Measurements from ENCODE around the gene NEK10. TPM values are rescaled to one million over a fixed set of nuclear protein-coding genes. Genes with fewer than 3 reads are reported as not detected.

Gene NEK10
- total and polyA plus RNA-seq, 2 of the 13 experiments (the other 11 are each of a cell fraction or from before 2014, with no cell fraction given): 2.8 to 14.2 TPM

GRCh38 chr3:27357665-27358258 is 11.4 kb downstream of the NEK10 start (continued):
- TF ChIP-seq, protein P1, sequence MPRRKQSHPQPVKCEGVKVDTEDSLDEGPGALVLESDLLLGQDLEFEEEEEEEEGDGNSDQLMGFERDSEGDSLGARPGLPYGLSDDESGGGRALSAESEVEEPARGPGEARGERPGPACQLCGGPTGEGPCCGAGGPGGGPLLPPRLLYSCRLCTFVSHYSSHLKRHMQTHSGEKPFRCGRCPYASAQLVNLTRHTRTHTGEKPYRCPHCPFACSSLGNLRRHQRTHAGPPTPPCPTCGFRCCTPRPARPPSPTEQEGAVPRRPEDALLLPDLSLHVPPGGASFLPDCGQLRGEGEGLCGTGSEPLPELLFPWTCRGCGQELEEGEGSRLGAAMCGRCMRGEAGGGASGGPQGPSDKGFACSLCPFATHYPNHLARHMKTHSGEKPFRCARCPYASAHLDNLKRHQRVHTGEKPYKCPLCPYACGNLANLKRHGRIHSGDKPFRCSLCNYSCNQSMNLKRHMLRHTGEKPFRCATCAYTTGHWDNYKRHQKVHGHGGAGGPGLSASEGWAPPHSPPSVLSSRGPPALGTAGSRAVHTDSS (CRISPR knock-in tag; conservative IDR thresholded peaks at IDR 0.05): no peak
- 0 out of 2 replicates have a peak, but pooled peaks have one; percentile 47 for TF ChIP-seq ELF3 (CRISPR knock-in tag; IDR thresholded peaks at IDR 0.05)
- TF ChIP-seq MXI1 (IDR thresholded peaks at IDR 0.05; ENCODE audit: borderline replicate concordance, low read depth, low read length): no peak
- no peak for TF ChIP-seq FUBP1 (CRISPR knock-in tag; IDR thresholded peaks at IDR 0.05; ENCODE audit: borderline replicate concordance)
- no peak for TF ChIP-seq ZNF768 (CRISPR knock-in tag; IDR thresholded peaks at IDR 0.05)
- no peak for TF ChIP-seq PAF1 (CRISPR knock-in tag; IDR thresholded peaks at IDR 0.05)
- peak; percentile 79 for TF ChIP-seq MIXL1 (CRISPR knock-in tag; IDR thresholded peaks at IDR 0.05)

- Histone ChIP-seq H3K27me3 (ENCODE audit: control insufficient read depth in 1 of 2, insufficient read depth in 2 of 2, low read length in 2 of 2) (no peaks in the 10 kb centered on the region), H3K9ac (ENCODE audit: insufficient read depth, low read depth, low read length) (no peak overlapping the region), H3K9me3 (ENCODE audit: low read length) (no peaks in the 10 kb centered on the region), H2AFZ (ENCODE audit: low read length) (no peak overlapping the region), H3K36me3 (replicated peaks in 1 of 2; ENCODE audit: control insufficient read depth in 1 of 2, insufficient read depth in 2 of 2, low read length in 2 of 2) (no peaks in the 10 kb centered on the region; a peak in 1 of 5 replicates), H4K20me1 (ENCODE audit: insufficient read depth, low read length) (no peaks in the 10 kb centered on the region), H3K4me2 (ENCODE audit: low read depth, low read length) (no peak overlapping the region), H3K4me1 (ENCODE audit: insufficient read depth, low read length) (peaks cover 74% of the 10 kb centered on the region), H3K4me3 (replicated peaks in 1 of 3; ENCODE audit: insufficient read depth in 1 of 3, low read depth in 2 of 3, low read length in 3 of 3) (no peak overlapping the region), H3K27ac (ENCODE audit: extremely low read length, insufficient read depth, low read length) (no peak overlapping the region), H3K79me2 (ENCODE audit: insufficient read depth, low read length) (peaks cover 2% of the 10 kb centered on the region)
- BruUV-seq (replicated peaks): no TSS peak
- ChIA-PET CTCF (ENCODE audit: low intra/inter-chr PET ratio, low total read pairs) (interaction anchor here (1.4 to 1.5 kb wide), 2 partner anchors 45 to 110 kb away, joined by 6 to 9 read pairs; no protein-coding TSS in a partner anchor), POLR2A (no interaction called here)
- ATAC-seq (no peak), DNase-seq (ENCODE audit: low spot score) (no peak), FAIRE-seq (no peak)
- in situ Hi-C loops (cut with HindIII; ENCODE audit: extremely low pct_ligation_motif_present, low pct_unique_long_range_greater_than_20kb) (no loop called here), intact Hi-C loops (cut with micrococcal nuclease; ENCODE audit: unreplicated experiment) (loop anchor here (1.0 to 5.0 kb wide), 3 partner anchors 40 to 324 kb away; no protein-coding TSS in a partner anchor)
- WGBS (ENCODE audit: low lambda C conversion rate): 86% methylated on average over 3 of the region's 3 CpGs
- TF ChIP-seq ZNF878 (CRISPR knock-in tag; IDR thresholded peaks at IDR 0.05): no peak
- TF ChIP-seq ONECUT2 (CRISPR knock-in tag; IDR thresholded peaks at IDR 0.05): no peak
- TF ChIP-seq, protein P2, sequence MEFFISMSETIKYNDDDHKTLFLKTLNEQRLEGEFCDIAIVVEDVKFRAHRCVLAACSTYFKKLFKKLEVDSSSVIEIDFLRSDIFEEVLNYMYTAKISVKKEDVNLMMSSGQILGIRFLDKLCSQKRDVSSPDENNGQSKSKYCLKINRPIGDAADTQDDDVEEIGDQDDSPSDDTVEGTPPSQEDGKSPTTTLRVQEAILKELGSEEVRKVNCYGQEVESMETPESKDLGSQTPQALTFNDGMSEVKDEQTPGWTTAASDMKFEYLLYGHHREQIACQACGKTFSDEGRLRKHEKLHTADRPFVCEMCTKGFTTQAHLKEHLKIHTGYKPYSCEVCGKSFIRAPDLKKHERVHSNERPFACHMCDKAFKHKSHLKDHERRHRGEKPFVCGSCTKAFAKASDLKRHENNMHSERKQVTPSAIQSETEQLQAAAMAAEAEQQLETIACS (CRISPR knock-in tag; IDR thresholded peaks at IDR 0.05): no peak
- no peak for TF ChIP-seq ZFP37 (CRISPR knock-in tag; IDR thresholded peaks at IDR 0.05; ENCODE audit: borderline replicate concordance)
- TF ChIP-seq ZNF687 (CRISPR knock-in tag; IDR thresholded peaks at IDR 0.05): no peak
- TF ChIP-seq SNAPC5 (CRISPR knock-in tag; IDR thresholded peaks at IDR 0.05; ENCODE audit: borderline replicate concordance): no peak
- no peak for TF ChIP-seq ZNF792 (CRISPR knock-in tag; IDR thresholded peaks at IDR 0.05)
- no peak for TF ChIP-seq TP53 (CRISPR knock-in tag; conservative IDR thresholded peaks at IDR 0.05)
These were observed 12.2 kb downstream of the NEK10 start for GRCh38 chr3:27356976-27357375.

Measured in HepG2 (cell line).